ENCODE measurements around the gene DCLK1.

DNA sequence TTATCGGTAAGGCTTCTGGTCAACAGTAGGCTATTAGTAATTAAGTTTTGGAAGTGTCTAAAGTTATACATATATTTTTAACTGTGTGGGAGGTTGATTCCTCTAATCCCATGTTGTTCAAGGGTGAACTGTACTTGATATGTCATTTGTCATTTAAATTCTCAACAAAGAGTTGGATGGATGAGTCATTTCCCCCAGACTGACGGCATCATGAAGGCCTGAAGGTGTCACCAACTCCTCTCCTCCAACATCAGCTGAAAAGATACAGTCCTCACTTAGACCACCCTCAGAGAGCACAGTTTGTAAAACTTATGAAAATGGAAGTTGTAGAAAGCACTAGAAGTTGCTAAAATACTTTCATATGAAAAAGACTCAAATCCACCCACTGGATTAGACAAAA lies 48.8 kb downstream of the DCLK1 start:
- TF ChIP-seq, protein P1, sequence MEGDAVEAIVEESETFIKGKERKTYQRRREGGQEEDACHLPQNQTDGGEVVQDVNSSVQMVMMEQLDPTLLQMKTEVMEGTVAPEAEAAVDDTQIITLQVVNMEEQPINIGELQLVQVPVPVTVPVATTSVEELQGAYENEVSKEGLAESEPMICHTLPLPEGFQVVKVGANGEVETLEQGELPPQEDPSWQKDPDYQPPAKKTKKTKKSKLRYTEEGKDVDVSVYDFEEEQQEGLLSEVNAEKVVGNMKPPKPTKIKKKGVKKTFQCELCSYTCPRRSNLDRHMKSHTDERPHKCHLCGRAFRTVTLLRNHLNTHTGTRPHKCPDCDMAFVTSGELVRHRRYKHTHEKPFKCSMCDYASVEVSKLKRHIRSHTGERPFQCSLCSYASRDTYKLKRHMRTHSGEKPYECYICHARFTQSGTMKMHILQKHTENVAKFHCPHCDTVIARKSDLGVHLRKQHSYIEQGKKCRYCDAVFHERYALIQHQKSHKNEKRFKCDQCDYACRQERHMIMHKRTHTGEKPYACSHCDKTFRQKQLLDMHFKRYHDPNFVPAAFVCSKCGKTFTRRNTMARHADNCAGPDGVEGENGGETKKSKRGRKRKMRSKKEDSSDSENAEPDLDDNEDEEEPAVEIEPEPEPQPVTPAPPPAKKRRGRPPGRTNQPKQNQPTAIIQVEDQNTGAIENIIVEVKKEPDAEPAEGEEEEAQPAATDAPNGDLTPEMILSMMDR (IDR thresholded peaks at IDR 0.05 in 2 of 3, conservative IDR thresholded peaks at IDR 0.05 in 1 of 3; ENCODE audit: control insufficient read depth in 2 of 3, extremely low read depth in 1 of 3, insufficient read depth in 1 of 3, low read depth in 3 of 3, low read length in 3 of 3), result no peak
- TF ChIP-seq EGR1 (IDR thresholded peaks at IDR 0.05; ENCODE audit: borderline replicate concordance in 1 of 2, low read depth in 2 of 2, low read length in 2 of 2) (no peak), FOS (IDR thresholded peaks at IDR 0.05; ENCODE audit: borderline replicate concordance, extremely low read depth, insufficient read length) (no peak), IKZF2 (IDR thresholded peaks at IDR 0.05) (no peak), SIN3A (IDR thresholded peaks at IDR 0.05; ENCODE audit: low read depth, low read length) (no peak)
- TF ChIP-seq, protein P2, sequence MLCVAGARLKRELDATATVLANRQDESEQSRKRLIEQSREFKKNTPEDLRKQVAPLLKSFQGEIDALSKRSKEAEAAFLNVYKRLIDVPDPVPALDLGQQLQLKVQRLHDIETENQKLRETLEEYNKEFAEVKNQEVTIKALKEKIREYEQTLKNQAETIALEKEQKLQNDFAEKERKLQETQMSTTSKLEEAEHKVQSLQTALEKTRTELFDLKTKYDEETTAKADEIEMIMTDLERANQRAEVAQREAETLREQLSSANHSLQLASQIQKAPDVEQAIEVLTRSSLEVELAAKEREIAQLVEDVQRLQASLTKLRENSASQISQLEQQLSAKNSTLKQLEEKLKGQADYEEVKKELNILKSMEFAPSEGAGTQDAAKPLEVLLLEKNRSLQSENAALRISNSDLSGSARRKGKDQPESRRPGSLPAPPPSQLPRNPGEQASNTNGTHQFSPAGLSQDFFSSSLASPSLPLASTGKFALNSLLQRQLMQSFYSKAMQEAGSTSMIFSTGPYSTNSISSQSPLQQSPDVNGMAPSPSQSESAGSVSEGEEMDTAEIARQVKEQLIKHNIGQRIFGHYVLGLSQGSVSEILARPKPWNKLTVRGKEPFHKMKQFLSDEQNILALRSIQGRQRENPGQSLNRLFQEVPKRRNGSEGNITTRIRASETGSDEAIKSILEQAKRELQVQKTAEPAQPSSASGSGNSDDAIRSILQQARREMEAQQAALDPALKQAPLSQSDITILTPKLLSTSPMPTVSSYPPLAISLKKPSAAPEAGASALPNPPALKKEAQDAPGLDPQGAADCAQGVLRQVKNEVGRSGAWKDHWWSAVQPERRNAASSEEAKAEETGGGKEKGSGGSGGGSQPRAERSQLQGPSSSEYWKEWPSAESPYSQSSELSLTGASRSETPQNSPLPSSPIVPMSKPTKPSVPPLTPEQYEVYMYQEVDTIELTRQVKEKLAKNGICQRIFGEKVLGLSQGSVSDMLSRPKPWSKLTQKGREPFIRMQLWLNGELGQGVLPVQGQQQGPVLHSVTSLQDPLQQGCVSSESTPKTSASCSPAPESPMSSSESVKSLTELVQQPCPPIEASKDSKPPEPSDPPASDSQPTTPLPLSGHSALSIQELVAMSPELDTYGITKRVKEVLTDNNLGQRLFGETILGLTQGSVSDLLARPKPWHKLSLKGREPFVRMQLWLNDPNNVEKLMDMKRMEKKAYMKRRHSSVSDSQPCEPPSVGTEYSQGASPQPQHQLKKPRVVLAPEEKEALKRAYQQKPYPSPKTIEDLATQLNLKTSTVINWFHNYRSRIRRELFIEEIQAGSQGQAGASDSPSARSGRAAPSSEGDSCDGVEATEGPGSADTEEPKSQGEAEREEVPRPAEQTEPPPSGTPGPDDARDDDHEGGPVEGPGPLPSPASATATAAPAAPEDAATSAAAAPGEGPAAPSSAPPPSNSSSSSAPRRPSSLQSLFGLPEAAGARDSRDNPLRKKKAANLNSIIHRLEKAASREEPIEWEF (IDR thresholded peaks at IDR 0.05; ENCODE audit: insufficient replicate concordance, low read depth, low read length), result no peak
- TF ChIP-seq, protein P3, sequence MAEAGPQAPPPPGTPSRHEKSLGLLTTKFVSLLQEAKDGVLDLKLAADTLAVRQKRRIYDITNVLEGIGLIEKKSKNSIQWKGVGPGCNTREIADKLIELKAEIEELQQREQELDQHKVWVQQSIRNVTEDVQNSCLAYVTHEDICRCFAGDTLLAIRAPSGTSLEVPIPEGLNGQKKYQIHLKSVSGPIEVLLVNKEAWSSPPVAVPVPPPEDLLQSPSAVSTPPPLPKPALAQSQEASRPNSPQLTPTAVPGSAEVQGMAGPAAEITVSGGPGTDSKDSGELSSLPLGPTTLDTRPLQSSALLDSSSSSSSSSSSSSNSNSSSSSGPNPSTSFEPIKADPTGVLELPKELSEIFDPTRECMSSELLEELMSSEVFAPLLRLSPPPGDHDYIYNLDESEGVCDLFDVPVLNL (IDR thresholded peaks at IDR 0.05; ENCODE audit: low read depth, low read length), result no peak
